SW480 (cell line): ENCODE data around the gene SLC15A4.
A peak's percentile ranks its signal among the peaks of the same experiment; 100 is the strongest.
"Not testable (repeated sequence)": the region's sequence is repeated elsewhere in the genome, so short reads cannot be mapped to it uniquely, and the experiment has no call there.

Source experiments
- DNase-seq: peaks from one replicate; pipeline ENCODE4 v3.0.0-alpha.2; 2016; ENCODE audit warnings: low spot score

The SLC15A4 gene

GRCh38 chr12:128844031-128844635, 20.4 kb upstream of the SLC15A4 start:
- no peak for DNase-seq

- no peak for DNase-seq
These were observed 19.8 kb upstream of the SLC15A4 start for GRCh38 chr12:128843538-128843937.

GRCh38 chr12:128842579-128842978, 18.8 kb upstream of the SLC15A4 start:
- no peak for DNase-seq

GRCh38 chr12:128840862-128841468, 17.2 kb upstream of the SLC15A4 start:
- no peak for DNase-seq

GRCh38 chr12:128839885-128840284, 16.1 kb upstream of the SLC15A4 start:
- DNase-seq: not testable (repeated sequence)

- no peak for DNase-seq
These were observed 9.7 kb upstream of the SLC15A4 start for GRCh38 chr12:128833418-128833817.

- no peak for DNase-seq
These were observed 6.7 kb upstream of the SLC15A4 start for GRCh38 chr12:128830505-128830893.

GRCh38 chr12:128829861-128830504, 6.2 kb upstream of the SLC15A4 start:
- no peak for DNase-seq

- no peak for DNase-seq
These were observed 4.0 kb upstream of the SLC15A4 start for GRCh38 chr12:128827724-128828123.

GRCh38 chr12:128825835-128826234, 2.1 kb upstream of the SLC15A4 start:
- DNase-seq: no peak

GRCh38 chr12:128823216-128823915, 392 bp downstream of the SLC15A4 start:
- DNase-seq: peak; percentile 39

- no peak for DNase-seq
These were observed 2.9 kb downstream of the SLC15A4 start for GRCh38 chr12:128820723-128821432.

GRCh38 chr12:128820253-128820652, 3.5 kb downstream of the SLC15A4 start:
- DNase-seq: no peak

- DNase-seq: no peak
These were observed 4.2 kb downstream of the SLC15A4 start for GRCh38 chr12:128819293-128820144.

GRCh38 chr12:128818065-128819022, 5.4 kb downstream of the SLC15A4 start:
- DNase-seq: peak; percentile 67

- peak; percentile 29 for DNase-seq
These were observed 6.4 kb downstream of the SLC15A4 start for GRCh38 chr12:128817111-128818015.

GRCh38 chr12:128816643-128816920, 7.2 kb downstream of the SLC15A4 start:
- DNase-seq: no peak

GRCh38 chr12:128815779-128816642, 7.7 kb downstream of the SLC15A4 start:
- no peak for DNase-seq
